Pancreas (tissue), 10 donors: ENCODE data around the gene TERT. TPM values are rescaled to one million over a fixed set of nuclear protein-coding genes. Genes with fewer than 3 reads are reported as not detected.
A peak's percentile ranks its signal among the peaks of the same experiment; 100 is the strongest.

Source experiments
- ATAC-seq, 4 donors: fragments of 200-7000 bp; cut with Tn5 transposase; one replicate each; pipeline versions ENCODE4 v1.8.0 to v1.9.1; 2020; ENCODE audit warnings: mild to moderate bottlenecking in 4 of 4, moderate library complexity in 4 of 4
- DNase-seq, 6 donors: peaks; one replicate each; pipeline ENCODE4 v3.0.0-alpha.2; 2020
- FAIRE-seq: peaks from 2 replicates; lab custom pipeline; 2012; peaks lifted over from hg19 to GRCh38; lab: Jason Lieb, UNC
- H3K27ac ChIP-seq, 4 donors: fragments of 200-600 bp; sonication (generic); 1 replicate in 3 of 4; 2 replicates in 1 of 4; pipeline versions ENCODE4 v1.5.0 to v1.8.0; 2020
- H3K27me3 ChIP-seq, 4 donors: fragments of 200-600 bp; one replicate each; pipeline ENCODE4 v1.8.0; 2021
- H3K36me3 ChIP-seq, 3 donors: fragments of 200-600 bp; sonication (generic) in 1 of 3; one replicate each; pipeline versions ENCODE4 v1.5.0 to v1.8.0; 2020 to 2021
- H3K4me1 ChIP-seq, 3 donors: fragments of 200-600 bp; one replicate each; pipeline ENCODE4 v1.8.0; 2021
- H3K4me3 ChIP-seq, 4 donors: fragments of 200-600 bp; sonication (generic) in 2 of 4; one replicate each; pipeline versions ENCODE4 v1.5.0 to v1.8.0; 2020 to 2021
- H3K9me3 ChIP-seq, 4 donors: fragments of 200-600 bp; one replicate each; pipeline ENCODE4 v1.8.0; 2021
- CTCF ChIP-seq, 4 donors: fragments of 200-600 bp; sonication (generic) in 3 of 4; IDR thresholded peaks; one replicate each; pipeline versions ENCODE4 v1.5.0 to v1.8.0; 2021; ENCODE audit warnings: antibody characterized with exemption in 4 of 4
- WGBS, 2 donors: extraction: QIAGEN DNeasy Blood & Tissue Kit; methylation state at CpG; one replicate each; pipeline ENCODE4 v1.1.7; 2013; 5-methylcytosine and 5-hydroxymethylcytosine counted together
- intact Hi-C, 3 donors: fragments of 100-400 bp; cut with DNase I; formaldehyde crosslinking; loops; one replicate each; pipeline versions ENCODE4 v1.11.1 to v1.14.2; 2022
- polyA plus RNA-seq, 2 donors: library from polyadenylated mRNA; stranded (reverse); fragments of 200-250 nt; gene quantifications; one replicate each; pipeline ENCODE4 v1.2.3, GENCODE V29; 2013
- total RNA-seq, 6 donors: library from RNA; stranded (reverse); fragmentation: NEBNext Ultra II Directional in 4 of 6; extraction: Animal tissue kit (Norgen Biotek cat#: 25700) in 4 of 6; gene quantifications; one replicate each; pipeline versions ENCODE4 v1.2.1 to v1.2.4, GENCODE V29; 2021 to 2023
- donor health status: healthy with polysubstance abuse.
- donor health status: DM: no; HTN: no; CAD: no; lungs with moderate emphysema.
- donor health status: DM: no; HTN: no; CAD: no.
- donor health status: control.
- donor health status: control.
- donor health status: Bipolar disorder and iron deficiency.
- donor health status: DM: yes; HTN: yes; CAD: no.
- donor health status: DM: no; HTN: no; CAD: no.
- donor health status: DM: no; HTN: no; CAD: no.
- donor health status: DM: yes; HTN: yes; CAD: no.

Gene TERT
- total and polyA plus RNA-seq, 8 donors: 0.06 to 0.28 (median 0.25) TPM; not detected in 5

- TF ChIP-seq CTCF (IDR thresholded peaks at IDR 0.05): no peak
- ATAC-seq (no peak), DNase-seq (peak in 1 of 6 donors; percentile 18), FAIRE-seq (no peak)
- 77 to 86% methylated on average over 16 of the region's 16 CpGs for WGBS, 2 donors
- Histone ChIP-seq H3K4me3 (no peak overlapping the region), H3K9me3 (no peaks in the 10 kb centered on the region), H3K27me3 (no peaks in the 10 kb centered on the region), H3K4me1 (no peaks in the 10 kb centered on the region), H3K36me3 (no peaks in the 10 kb centered on the region), H3K27ac (no peak overlapping the region)
- intact Hi-C loops: no loop called here
Measured at GRCh38 chr5:1255081-1255561, 39.7 kb downstream of the TERT start.

- no peaks in the 10 kb centered on the region for H3K27me3 ChIP-seq
- H3K27ac ChIP-seq: no peak overlapping the region
- H3K9me3 ChIP-seq: no peaks in the 10 kb centered on the region
- ATAC-seq (no peak), FAIRE-seq (no peak), DNase-seq (peak in 1 of 6 donors; percentile 45)
- H3K36me3 ChIP-seq: no peaks in the 10 kb centered on the region
- intact Hi-C loops: no loop called here
- no peak for TF ChIP-seq CTCF (IDR thresholded peaks at IDR 0.05)
- no peak overlapping the region for H3K4me3 ChIP-seq
- WGBS, 2 donors: 78 to 85% methylated on average over 19 of the region's 19 CpGs
- H3K4me1 ChIP-seq: no peaks in the 10 kb centered on the region
Measured at GRCh38 chr5:1254196-1254595, 40.7 kb downstream of the TERT start.

GRCh38 chr5:1253456-1254105 is 41.3 kb downstream of the TERT start:
- 81 to 87% methylated on average over 32 to 33 of the region's 33 CpGs for WGBS, 2 donors
- H3K27me3 ChIP-seq: no peaks in the 10 kb centered on the region
- DNase-seq: peak in 1 of 6 donors; percentile 70
- intact Hi-C loops: no loop called here
- no peak for FAIRE-seq
- H3K27ac ChIP-seq: no peak overlapping the region
- ATAC-seq: no peak
- no peak for TF ChIP-seq CTCF (IDR thresholded peaks at IDR 0.05)
- H3K36me3 ChIP-seq: no peaks in the 10 kb centered on the region
- no peak overlapping the region for H3K4me3 ChIP-seq
- H3K4me1 ChIP-seq: no peaks in the 10 kb centered on the region
- no peaks in the 10 kb centered on the region for H3K9me3 ChIP-seq

GRCh38 chr5:1252681-1253080 is 42.2 kb downstream of the TERT start:
- no peak overlapping the region for H3K27ac ChIP-seq
- H3K36me3 ChIP-seq: no peaks in the 10 kb centered on the region
- 80 to 95% methylated on average over 8 to 9 of the region's 9 CpGs for WGBS, 2 donors
- no peak overlapping the region for H3K4me3 ChIP-seq
- ATAC-seq (no peak), DNase-seq (peak in 1 of 6 donors; percentile 47), FAIRE-seq (no peak)
- TF ChIP-seq CTCF (IDR thresholded peaks at IDR 0.05): no peak
- H3K4me1 ChIP-seq: no peaks in the 10 kb centered on the region
- H3K9me3 ChIP-seq: no peaks in the 10 kb centered on the region
- intact Hi-C loops: no loop called here
- H3K27me3 ChIP-seq: no peaks in the 10 kb centered on the region
